ENCODE data around the gene DNAJC25. TPM values are rescaled to one million over a fixed set of nuclear protein-coding genes. Genes with fewer than 3 reads are reported as not detected.

DNAJC25 gene
- total RNA-seq, 1 experiment from 2014 or later, result 6.0 TPM

GRCh38 chr9:111597852-111598732 lies 33.0 kb upstream of the DNAJC25 start:
- BruUV-seq (replicated peaks), result no TSS peak
- H3K9me3 ChIP-seq (ENCODE audit: control insufficient read depth, insufficient read depth, low read depth, low read length), result no peaks in the 10 kb centered on the region
- in situ Hi-C loops (cut with HindIII; ENCODE audit: low pct_unique_long_range_greater_than_20kb, low sequenced_read_pairs) (no loop called here), intact Hi-C loops (cut with micrococcal nuclease; ENCODE audit: unreplicated experiment) (loop anchor here (1.0 kb wide), 1 partner anchor 93 kb away; no protein-coding TSS in a partner anchor)
- DNase-seq (ENCODE audit: low read depth, low spot score), result no peak
- peak overlapping the region; percentile 81 for H3K27ac ChIP-seq (ENCODE audit: low read length)
- H3K27me3 ChIP-seq (ENCODE audit: control insufficient read depth, insufficient read depth, low read length), result no peaks in the 10 kb centered on the region
- H3K4me1 ChIP-seq (ENCODE audit: control insufficient read depth, insufficient read depth, low read length), result no peaks in the 10 kb centered on the region
- peaks cover 14% of the 10 kb centered on the region for H3K36me3 ChIP-seq (ENCODE audit: control insufficient read depth, insufficient read depth, low read length)
- TF ChIP-seq POLR2AphosphoS5 (IDR thresholded peaks at IDR 0.05; ENCODE audit: low read depth, low read length) (no peak), TCF7L2 (IDR thresholded peaks at IDR 0.05; ENCODE audit: low read depth, low read length) (no peak), SIN3A (IDR thresholded peaks at IDR 0.05; ENCODE audit: borderline replicate concordance, insufficient read depth, low read depth, low read length) (no peak), CTCF (IDR thresholded peaks at IDR 0.05) (peak; percentile 89)
- TF ChIP-seq, protein P1, sequence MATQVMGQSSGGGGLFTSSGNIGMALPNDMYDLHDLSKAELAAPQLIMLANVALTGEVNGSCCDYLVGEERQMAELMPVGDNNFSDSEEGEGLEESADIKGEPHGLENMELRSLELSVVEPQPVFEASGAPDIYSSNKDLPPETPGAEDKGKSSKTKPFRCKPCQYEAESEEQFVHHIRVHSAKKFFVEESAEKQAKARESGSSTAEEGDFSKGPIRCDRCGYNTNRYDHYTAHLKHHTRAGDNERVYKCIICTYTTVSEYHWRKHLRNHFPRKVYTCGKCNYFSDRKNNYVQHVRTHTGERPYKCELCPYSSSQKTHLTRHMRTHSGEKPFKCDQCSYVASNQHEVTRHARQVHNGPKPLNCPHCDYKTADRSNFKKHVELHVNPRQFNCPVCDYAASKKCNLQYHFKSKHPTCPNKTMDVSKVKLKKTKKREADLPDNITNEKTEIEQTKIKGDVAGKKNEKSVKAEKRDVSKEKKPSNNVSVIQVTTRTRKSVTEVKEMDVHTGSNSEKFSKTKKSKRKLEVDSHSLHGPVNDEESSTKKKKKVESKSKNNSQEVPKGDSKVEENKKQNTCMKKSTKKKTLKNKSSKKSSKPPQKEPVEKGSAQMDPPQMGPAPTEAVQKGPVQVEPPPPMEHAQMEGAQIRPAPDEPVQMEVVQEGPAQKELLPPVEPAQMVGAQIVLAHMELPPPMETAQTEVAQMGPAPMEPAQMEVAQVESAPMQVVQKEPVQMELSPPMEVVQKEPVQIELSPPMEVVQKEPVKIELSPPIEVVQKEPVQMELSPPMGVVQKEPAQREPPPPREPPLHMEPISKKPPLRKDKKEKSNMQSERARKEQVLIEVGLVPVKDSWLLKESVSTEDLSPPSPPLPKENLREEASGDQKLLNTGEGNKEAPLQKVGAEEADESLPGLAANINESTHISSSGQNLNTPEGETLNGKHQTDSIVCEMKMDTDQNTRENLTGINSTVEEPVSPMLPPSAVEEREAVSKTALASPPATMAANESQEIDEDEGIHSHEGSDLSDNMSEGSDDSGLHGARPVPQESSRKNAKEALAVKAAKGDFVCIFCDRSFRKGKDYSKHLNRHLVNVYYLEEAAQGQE (IDR thresholded peaks at IDR 0.05; ENCODE audit: insufficient read depth in 1 of 2, low read depth in 2 of 2, low read length in 1 of 2), result no peak
- POLR2A ChIA-PET, result no interaction called here
- ATAC-seq, result peak; percentile 60
- H3K4me3 ChIP-seq (ENCODE audit: low read depth in 2 of 2, low read length in 2 of 2), result peak overlapping the region; percentile 69 to 86
- CTCF ChIA-PET, result interaction anchor here (0.6 to 1.3 kb wide), 9 partner anchors 16 to 710 kb away, joined by 3 to 28 read pairs (median 7); no protein-coding TSS in a partner anchor

- TF ChIP-seq, protein P1 (IDR thresholded peaks at IDR 0.05; ENCODE audit: insufficient read depth in 1 of 2, low read depth in 2 of 2, low read length in 1 of 2), result no peak
- no peak for TF ChIP-seq CTCF (IDR thresholded peaks at IDR 0.05)
- no peak for TF ChIP-seq POLR2AphosphoS5 (IDR thresholded peaks at IDR 0.05; ENCODE audit: low read depth, low read length)
- TF ChIP-seq TCF7L2 (IDR thresholded peaks at IDR 0.05; ENCODE audit: low read depth, low read length), result no peak
- no peak for TF ChIP-seq SIN3A (IDR thresholded peaks at IDR 0.05; ENCODE audit: borderline replicate concordance, insufficient read depth, low read depth, low read length)
- DNase-seq (ENCODE audit: low read depth, low spot score) (no peak), ATAC-seq (no peak)
- Histone ChIP-seq H3K27ac (ENCODE audit: low read length) (peak overlapping the region; percentile 81), H3K4me3 (ENCODE audit: low read depth in 2 of 2, low read length in 2 of 2) (peak overlapping the region; percentile 69 to 86), H3K27me3 (ENCODE audit: control insufficient read depth, insufficient read depth, low read length) (no peaks in the 10 kb centered on the region), H3K9me3 (ENCODE audit: control insufficient read depth, insufficient read depth, low read depth, low read length) (no peaks in the 10 kb centered on the region), H3K36me3 (ENCODE audit: control insufficient read depth, insufficient read depth, low read length) (peaks cover 11% of the 10 kb centered on the region), H3K4me1 (ENCODE audit: control insufficient read depth, insufficient read depth, low read length) (no peaks in the 10 kb centered on the region)
- intact Hi-C loops (cut with micrococcal nuclease; ENCODE audit: unreplicated experiment) (loop anchor here (1.0 kb wide), 1 partner anchor 93 kb away; no protein-coding TSS in a partner anchor), in situ Hi-C loops (cut with HindIII; ENCODE audit: low pct_unique_long_range_greater_than_20kb, low sequenced_read_pairs) (no loop called here)
- ChIA-PET CTCF (interaction anchor here (0.9 to 1.3 kb wide), 4 partner anchors 16 to 33 kb away, joined by 3 to 28 read pairs (median 6); partner anchors contain the start of gene DNAJC25), POLR2A (no interaction called here)
- TSS peak; percentile 87 for BruUV-seq (replicated peaks)
Observed at GRCh38 chr9:111598733-111599091, 32.4 kb upstream of the DNAJC25 start.
